HepG2 (cell line): Measurements from ENCODE around the gene CAST. TPM values are rescaled to one million over a fixed set of nuclear protein-coding genes. Genes with fewer than 3 reads are reported as not detected.

ENCODE experiments used
- AGO1 ChIP-seq: fragments of 200-400 bp; formaldehyde crosslinking; IDR thresholded peaks from 2 replicates; pipeline ENCODE4 v1.6.1; 2017; ENCODE audit warnings: mild to moderate bottlenecking, low read depth, low read length, moderate library complexity; ENCODE audit not compliant: poor library complexity, severe bottlenecking
- CENPT ChIP-seq: sonication (generic); formaldehyde crosslinking; IDR thresholded peaks from 2 replicates; pipeline ENCODE4 v1.8.0; 2022; ENCODE audit warnings: low read depth, mild to moderate bottlenecking, moderate library complexity, missing genetic modification reagents
- ESRRA ChIP-seq: sonication (generic); formaldehyde crosslinking; IDR thresholded peaks from 2 replicates; pipeline ENCODE4 v1.5.1; 2020; ENCODE audit warnings: mild to moderate bottlenecking, low read depth, missing genetic modification reagents
- MEIS2 ChIP-seq: sonication (generic); formaldehyde crosslinking; IDR thresholded peaks from 2 replicates; pipeline ENCODE4 v1.9.0; 2021; ENCODE audit warnings: mild to moderate bottlenecking, missing genetic modification reagents
- TAF15 ChIP-seq: fragments of 200-400 bp; formaldehyde crosslinking; IDR thresholded peaks from one replicate; pipeline ENCODE4 v1.6.1; 2018; ENCODE audit warnings: mild to moderate bottlenecking, low read depth, low read length; ENCODE audit not compliant: poor library complexity, severe bottlenecking
- YEATS2 ChIP-seq: sonication (generic); formaldehyde crosslinking; IDR thresholded peaks from 2 replicates; pipeline ENCODE4 v1.4.0; 2020; ENCODE audit warnings: missing genetic modification reagents, borderline replicate concordance
- ZFP62 ChIP-seq: sonication (generic); formaldehyde crosslinking; IDR thresholded peaks from 2 replicates; pipeline ENCODE4 v1.4.0; 2020; ENCODE audit warnings: missing genetic modification reagents
- ZFP90 ChIP-seq: sonication (generic); formaldehyde crosslinking; IDR thresholded peaks from 2 replicates; pipeline ENCODE4 v1.8.0; 2022; ENCODE audit warnings: missing genetic modification reagents, mild to moderate bottlenecking, inconsistent platforms, borderline replicate concordance
- ZNF235 ChIP-seq: sonication (generic); formaldehyde crosslinking; IDR thresholded peaks from 2 replicates; pipeline ENCODE4 v1.8.1; 2023; ENCODE audit warnings: mild to moderate bottlenecking, missing genetic modification reagents, borderline replicate concordance
- ZNF24 ChIP-seq: fragments of 450-650 bp; IDR thresholded peaks from 2 replicates; pipeline ENCODE4 v1.6.1; 2017; ENCODE audit warnings: antibody characterized with exemption, mild to moderate bottlenecking
- ZNF253 ChIP-seq: sonication (generic); formaldehyde crosslinking; IDR thresholded peaks from 2 replicates; pipeline ENCODE4 v1.8.0; 2022; ENCODE audit warnings: mild to moderate bottlenecking, missing genetic modification reagents, borderline replicate concordance
- ZNF33A ChIP-seq: sonication (generic); formaldehyde crosslinking; IDR thresholded peaks from 2 replicates; pipeline ENCODE4 v1.5.1; 2020; ENCODE audit warnings: missing genetic modification reagents, mild to moderate bottlenecking, moderate library complexity, borderline replicate concordance
- ZNF605 ChIP-seq: sonication (generic); formaldehyde crosslinking; IDR thresholded peaks from 2 replicates; pipeline ENCODE4 v1.8.0; 2022; ENCODE audit warnings: mild to moderate bottlenecking, missing genetic modification reagents
- ZNF746 ChIP-seq: sonication (generic); formaldehyde crosslinking; IDR thresholded peaks from 2 replicates; pipeline ENCODE4 v1.8.0; 2022; ENCODE audit warnings: mild to moderate bottlenecking, missing genetic modification reagents
- polyA plus RNA-seq, 8 experiments: library from polyadenylated mRNA; depleted of rRNA in 3 of 8; stranded (reverse) in 7 of 8; unstranded in 1 of 8; fragments of >200 nt; fragmentation: Illumina TruSeq in 4 of 8; extraction: Trizol in 4 of 8; gene quantifications; 2 replicates each; pipeline versions ENCODE4 v1.2.1 to v1.2.3, GENCODE V29; 2011 to 2016; ENCODE audit warnings: low read depth in 4 of 8, missing spikeins in 1 of 8, mixed read lengths in 1 of 8; ENCODE audit not compliant: insufficient read depth in 1 of 8
- total RNA-seq, 5 experiments: library from RNA; depleted of rRNA; stranded (reverse); fragments of >200 nt; fragmentation: Illumina TruSeq; extraction: Trizol; gene quantifications; 2 replicates each; pipeline ENCODE4 v1.2.3, GENCODE V29; 2016; ENCODE audit warnings: low read depth in 1 of 5
- TF ChIP-seq, protein P1 (sequence below): sonication (generic); formaldehyde crosslinking; IDR thresholded peaks from 2 replicates; pipeline ENCODE4 v1.4.0; 2020; ENCODE audit warnings: missing genetic modification reagents, borderline replicate concordance
- TF ChIP-seq, protein P2 (sequence below): IDR thresholded peaks from 2 replicates; pipeline ENCODE4 v1.6.1; 2016; ENCODE audit warnings: missing compliant biosample characterization, missing genetic modification reagents, borderline replicate concordance
- TF ChIP-seq, protein P3 (sequence below): sonication (generic); formaldehyde crosslinking; IDR thresholded peaks from 2 replicates; pipeline ENCODE4 v1.4.0; 2020; ENCODE audit warnings: missing genetic modification reagents, borderline replicate concordance
- TF ChIP-seq, protein P4 (sequence below): conservative IDR thresholded peaks from 2 replicates; pipeline ENCODE4 v1.6.1; 2018; ENCODE audit warnings: missing genetic modification reagents

Gene CAST
- total and polyA plus RNA-seq, 2 of the 13 experiments (the other 11 are each of a cell fraction or from before 2014, with no cell fraction given) = 42.1 to 67.6 TPM

DNA sequence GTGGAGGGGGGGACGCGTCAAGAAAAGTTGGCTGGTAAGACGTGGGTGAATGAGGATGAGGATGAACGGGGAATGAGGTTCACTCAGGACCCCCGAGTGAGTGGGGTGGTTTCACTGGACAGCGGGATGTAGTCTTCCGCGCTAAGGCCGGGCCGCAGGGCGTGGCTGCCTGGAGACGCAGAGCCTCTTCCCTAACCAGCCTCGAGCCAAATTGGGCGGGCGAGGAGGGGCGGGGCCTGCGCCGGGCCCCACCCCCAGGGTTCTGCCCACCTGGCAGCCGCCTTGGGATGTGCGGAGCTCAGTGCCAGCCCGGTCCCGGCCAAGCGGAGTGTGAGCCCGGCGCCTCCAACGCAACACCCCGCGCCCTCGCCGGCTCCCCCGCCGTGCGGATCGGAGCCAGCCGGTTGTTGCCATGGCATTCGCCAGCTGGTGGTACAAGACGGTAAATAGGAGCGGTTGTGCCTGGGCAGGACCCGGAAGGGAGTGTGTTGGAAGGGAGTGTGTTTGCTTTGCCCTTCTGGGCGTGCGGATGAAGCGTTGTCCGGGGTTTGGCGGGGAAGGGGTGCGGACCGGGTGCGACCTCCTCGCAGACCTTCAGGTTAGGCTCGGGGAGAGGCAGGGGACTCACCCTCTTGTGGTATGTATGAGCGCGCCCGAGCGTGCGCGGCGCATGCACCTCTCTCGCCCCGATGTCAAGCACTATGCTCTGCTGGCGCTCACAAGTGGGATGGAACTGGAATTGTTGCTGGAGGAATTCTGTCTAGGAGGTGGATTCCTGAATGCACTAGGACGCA is 746 bp downstream of the CAST start (continued):
- TF ChIP-seq, protein P1, sequence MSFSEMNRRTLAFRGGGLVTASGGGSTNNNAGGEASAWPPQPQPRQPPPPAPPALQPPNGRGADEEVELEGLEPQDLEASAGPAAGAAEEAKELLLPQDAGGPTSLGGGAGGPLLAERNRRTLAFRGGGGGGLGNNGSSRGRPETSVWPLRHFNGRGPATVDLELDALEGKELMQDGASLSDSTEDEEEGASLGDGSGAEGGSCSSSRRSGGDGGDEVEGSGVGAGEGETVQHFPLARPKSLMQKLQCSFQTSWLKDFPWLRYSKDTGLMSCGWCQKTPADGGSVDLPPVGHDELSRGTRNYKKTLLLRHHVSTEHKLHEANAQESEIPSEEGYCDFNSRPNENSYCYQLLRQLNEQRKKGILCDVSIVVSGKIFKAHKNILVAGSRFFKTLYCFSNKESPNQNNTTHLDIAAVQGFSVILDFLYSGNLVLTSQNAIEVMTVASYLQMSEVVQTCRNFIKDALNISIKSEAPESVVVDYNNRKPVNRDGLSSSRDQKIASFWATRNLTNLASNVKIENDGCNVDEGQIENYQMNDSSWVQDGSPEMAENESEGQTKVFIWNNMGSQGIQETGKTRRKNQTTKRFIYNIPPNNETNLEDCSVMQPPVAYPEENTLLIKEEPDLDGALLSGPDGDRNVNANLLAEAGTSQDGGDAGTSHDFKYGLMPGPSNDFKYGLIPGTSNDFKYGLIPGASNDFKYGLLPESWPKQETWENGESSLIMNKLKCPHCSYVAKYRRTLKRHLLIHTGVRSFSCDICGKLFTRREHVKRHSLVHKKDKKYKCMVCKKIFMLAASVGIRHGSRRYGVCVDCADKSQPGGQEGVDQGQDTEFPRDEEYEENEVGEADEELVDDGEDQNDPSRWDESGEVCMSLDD (CRISPR knock-in tag) = no peak; the same call in 1 of the 2 replicates
- TF ChIP-seq MEIS2 (CRISPR knock-in tag) (no peak), CENPT (CRISPR knock-in tag) (no peak), ZFP90 (CRISPR knock-in tag) (0 out of 2 replicates have a peak, but pooled peaks have one; percentile 29), ESRRA (CRISPR knock-in tag) (no peak), ZNF746 (CRISPR knock-in tag) (peak; percentile 13; the same call in 1 of the 2 replicates), ZNF24 (no peak), AGO1 (peak; percentile 34), YEATS2 (CRISPR knock-in tag) (no peak), TAF15 (peak; percentile 57), ZNF33A (CRISPR knock-in tag) (no peak), ZNF605 (CRISPR knock-in tag) (no peak), ZFP62 (CRISPR knock-in tag) (no peak), ZNF235 (no peak; the same call in 1 of the 2 replicates), ZNF253 (CRISPR knock-in tag) (0 out of 2 replicates have a peak, but pooled peaks have one; percentile 14)
- TF ChIP-seq, protein P2, sequence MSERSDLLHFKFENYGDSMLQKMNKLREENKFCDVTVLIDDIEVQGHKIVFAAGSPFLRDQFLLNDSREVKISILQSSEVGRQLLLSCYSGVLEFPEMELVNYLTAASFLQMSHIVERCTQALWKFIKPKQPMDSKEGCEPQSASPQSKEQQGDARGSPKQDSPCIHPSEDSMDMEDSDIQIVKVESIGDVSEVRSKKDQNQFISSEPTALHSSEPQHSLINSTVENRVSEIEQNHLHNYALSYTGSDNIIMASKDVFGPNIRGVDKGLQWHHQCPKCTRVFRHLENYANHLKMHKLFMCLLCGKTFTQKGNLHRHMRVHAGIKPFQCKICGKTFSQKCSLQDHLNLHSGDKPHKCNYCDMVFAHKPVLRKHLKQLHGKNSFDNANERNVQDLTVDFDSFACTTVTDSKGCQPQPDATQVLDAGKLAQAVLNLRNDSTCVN (CRISPR knock-in tag) = no peak
- TF ChIP-seq, protein P3, sequence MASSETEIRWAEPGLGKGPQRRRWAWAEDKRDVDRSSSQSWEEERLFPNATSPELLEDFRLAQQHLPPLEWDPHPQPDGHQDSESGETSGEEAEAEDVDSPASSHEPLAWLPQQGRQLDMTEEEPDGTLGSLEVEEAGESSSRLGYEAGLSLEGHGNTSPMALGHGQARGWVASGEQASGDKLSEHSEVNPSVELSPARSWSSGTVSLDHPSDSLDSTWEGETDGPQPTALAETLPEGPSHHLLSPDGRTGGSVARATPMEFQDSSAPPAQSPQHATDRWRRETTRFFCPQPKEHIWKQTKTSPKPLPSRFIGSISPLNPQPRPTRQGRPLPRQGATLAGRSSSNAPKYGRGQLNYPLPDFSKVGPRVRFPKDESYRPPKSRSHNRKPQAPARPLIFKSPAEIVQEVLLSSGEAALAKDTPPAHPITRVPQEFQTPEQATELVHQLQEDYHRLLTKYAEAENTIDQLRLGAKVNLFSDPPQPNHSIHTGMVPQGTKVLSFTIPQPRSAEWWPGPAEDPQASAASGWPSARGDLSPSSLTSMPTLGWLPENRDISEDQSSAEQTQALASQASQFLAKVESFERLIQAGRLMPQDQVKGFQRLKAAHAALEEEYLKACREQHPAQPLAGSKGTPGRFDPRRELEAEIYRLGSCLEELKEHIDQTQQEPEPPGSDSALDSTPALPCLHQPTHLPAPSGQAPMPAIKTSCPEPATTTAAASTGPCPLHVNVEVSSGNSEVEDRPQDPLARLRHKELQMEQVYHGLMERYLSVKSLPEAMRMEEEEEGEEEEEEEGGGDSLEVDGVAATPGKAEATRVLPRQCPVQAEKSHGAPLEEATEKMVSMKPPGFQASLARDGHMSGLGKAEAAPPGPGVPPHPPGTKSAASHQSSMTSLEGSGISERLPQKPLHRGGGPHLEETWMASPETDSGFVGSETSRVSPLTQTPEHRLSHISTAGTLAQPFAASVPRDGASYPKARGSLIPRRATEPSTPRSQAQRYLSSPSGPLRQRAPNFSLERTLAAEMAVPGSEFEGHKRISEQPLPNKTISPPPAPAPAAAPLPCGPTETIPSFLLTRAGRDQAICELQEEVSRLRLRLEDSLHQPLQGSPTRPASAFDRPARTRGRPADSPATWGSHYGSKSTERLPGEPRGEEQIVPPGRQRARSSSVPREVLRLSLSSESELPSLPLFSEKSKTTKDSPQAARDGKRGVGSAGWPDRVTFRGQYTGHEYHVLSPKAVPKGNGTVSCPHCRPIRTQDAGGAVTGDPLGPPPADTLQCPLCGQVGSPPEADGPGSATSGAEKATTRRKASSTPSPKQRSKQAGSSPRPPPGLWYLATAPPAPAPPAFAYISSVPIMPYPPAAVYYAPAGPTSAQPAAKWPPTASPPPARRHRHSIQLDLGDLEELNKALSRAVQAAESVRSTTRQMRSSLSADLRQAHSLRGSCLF (CRISPR knock-in tag) = no peak
- TF ChIP-seq, protein P4, sequence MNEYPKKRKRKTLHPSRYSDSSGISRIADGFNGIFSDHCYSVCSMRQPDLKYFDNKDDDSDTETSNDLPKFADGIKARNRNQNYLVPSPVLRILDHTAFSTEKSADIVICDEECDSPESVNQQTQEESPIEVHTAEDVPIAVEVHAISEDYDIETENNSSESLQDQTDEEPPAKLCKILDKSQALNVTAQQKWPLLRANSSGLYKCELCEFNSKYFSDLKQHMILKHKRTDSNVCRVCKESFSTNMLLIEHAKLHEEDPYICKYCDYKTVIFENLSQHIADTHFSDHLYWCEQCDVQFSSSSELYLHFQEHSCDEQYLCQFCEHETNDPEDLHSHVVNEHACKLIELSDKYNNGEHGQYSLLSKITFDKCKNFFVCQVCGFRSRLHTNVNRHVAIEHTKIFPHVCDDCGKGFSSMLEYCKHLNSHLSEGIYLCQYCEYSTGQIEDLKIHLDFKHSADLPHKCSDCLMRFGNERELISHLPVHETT (CRISPR knock-in tag) = no peak
